Measurements from ENCODE around the gene NHERF2.

NHERF2 gene

GRCh38 chr16:2084895-2085625 lies 58.4 kb downstream of the NHERF2 start:
- DNase-seq = no peak

DNA sequence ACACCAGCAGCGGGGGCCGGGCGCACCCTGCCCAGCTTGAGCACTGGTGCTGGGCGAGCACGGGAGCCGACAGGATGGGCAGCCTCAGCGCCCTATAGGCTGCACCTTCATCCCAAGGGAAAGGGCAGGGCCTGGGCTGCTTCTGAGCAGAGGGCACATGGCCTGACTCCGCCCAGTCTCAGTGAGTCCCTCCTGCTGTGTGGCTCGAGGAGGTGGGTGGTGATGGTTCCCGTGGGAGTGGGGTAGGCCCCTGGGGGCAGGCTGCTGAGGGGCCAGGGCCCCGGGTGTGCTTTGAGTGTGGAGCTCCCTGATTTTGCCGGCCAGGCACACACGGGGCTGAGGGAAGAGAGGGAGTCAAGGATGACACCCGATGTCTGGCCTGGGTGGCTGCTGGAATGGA lies 59.0 kb downstream of the NHERF2 start:
- DNase-seq = no peak

DNA sequence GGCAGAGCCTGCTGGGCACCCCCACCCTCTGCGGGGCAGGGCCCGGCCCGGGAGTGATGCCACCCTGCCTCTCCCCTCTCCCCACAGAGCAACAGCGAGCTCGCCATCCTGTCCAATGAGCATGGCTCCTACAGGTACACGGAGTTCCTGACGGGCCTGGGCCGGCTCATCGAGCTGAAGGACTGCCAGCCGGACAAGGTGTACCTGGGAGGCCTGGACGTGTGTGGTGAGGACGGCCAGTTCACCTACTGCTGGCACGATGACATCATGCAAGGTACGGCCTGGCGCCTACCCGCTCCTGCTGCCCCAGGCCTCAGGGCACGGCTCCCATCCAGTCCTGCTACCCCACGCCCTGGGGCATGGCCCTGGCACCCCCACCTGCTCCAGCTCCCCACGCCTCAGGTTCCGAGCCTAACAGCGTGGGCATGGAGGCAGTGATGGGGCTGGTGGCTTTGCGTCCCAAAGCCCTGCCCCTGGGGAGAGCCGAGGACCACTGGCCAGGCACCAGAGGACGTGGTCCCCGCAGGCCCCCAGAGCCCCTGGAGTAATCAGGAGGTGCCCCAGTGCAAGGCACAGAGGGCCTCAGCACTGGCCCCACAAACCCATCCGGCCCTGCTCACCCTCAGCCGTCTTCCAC lies 59.5 kb downstream of the NHERF2 start:
- no peak for DNase-seq

GRCh38 chr16:2086812-2087747 lies 60.4 kb downstream of the NHERF2 start:
- DNase-seq = no peak

- no peak for DNase-seq
These were observed 61.3 kb downstream of the NHERF2 start for GRCh38 chr16:2087748-2088631.
